ENCODE data around the gene CHFR. TPM values are rescaled to one million over a fixed set of nuclear protein-coding genes. Genes with fewer than 3 reads are reported as not detected.

The CHFR gene
- polyA plus RNA-seq, 1 donor from 2014 or later: 89.3 TPM

DNA sequence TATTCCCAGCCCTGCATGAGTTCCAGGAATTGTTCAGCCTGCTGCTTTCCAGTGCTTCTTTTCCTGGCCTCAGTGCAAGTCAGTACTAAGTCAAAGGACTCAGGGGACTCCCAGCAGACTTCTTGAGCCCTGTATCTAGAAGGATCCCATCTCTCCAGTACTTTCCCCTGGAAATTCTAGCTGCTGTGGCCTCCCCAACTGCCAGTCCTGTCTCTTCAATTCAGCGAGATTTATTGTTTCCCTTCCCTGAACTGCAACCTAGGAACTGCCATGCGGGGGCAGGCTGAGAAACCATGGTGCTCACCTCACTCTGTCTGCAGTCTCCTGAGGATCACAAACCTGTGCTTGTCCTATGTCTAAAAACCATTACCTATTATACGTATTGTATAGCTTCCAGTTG is 37.0 kb upstream of the CHFR start:
- Histone ChIP-seq H3F3A (ENCODE audit: insufficient read depth, low read length, poor library complexity, severe bottlenecking) (no peaks in the 10 kb centered on the region), H3K4me3 (ENCODE audit: low read length) (no peak overlapping the region), H4K20me1 (ENCODE audit: insufficient read depth) (no peaks in the 10 kb centered on the region)

DNA sequence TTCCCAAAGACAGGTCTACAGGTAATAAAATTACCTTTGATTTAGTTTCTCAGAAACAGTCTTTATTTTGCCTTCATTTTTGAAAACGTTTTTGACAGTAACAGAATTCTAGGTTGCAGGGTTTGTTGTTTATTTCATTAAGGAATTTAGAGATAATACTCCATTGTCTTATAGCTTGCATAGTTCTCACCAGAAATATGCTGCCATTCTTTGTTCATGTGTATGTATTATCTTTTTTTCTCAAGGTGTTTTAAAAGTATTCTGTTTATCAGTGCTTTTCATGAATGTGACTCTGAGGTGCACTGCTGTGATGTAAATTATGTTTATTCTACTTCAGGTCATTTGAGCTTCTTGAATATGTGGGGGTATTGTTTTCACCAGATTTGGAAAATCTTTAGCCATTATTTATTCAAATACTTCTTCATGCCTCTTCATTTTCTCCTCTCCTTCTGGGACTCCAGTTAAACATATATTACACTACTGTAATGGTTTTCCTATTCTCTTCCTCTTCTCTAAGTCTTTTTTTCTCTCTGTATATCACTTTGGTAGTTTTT is 36.0 kb upstream of the CHFR start:
- Histone ChIP-seq H2AFZ (ENCODE audit: low read depth, low read length) (no peak overlapping the region), H3K36me3 (ENCODE audit: insufficient read depth, low read length) (peaks cover 36% of the 10 kb centered on the region), H4K20me1 (ENCODE audit: insufficient read depth) (no peaks in the 10 kb centered on the region), H3K27ac (ENCODE audit: low read length) (no peak overlapping the region), H3F3A (ENCODE audit: insufficient read depth, low read length, poor library complexity, severe bottlenecking) (no peaks in the 10 kb centered on the region), H3K9ac (ENCODE audit: low read length) (no peak overlapping the region), H3K9me3 (ENCODE audit: low read length) (peaks cover 75% of the 10 kb centered on the region), H3K4me2 (ENCODE audit: low read length) (no peak overlapping the region), H3K4me3 (ENCODE audit: low read length) (no peak overlapping the region), H3K9me2 (ENCODE audit: insufficient read depth, low read length) (no peaks in the 10 kb centered on the region), H3K79me2 (replicated peaks; ENCODE audit: insufficient read depth, low read length) (no peaks in the 10 kb centered on the region), H3K27me3 (ENCODE audit: insufficient read depth, low read depth, low read length) (no peaks in the 10 kb centered on the region)
- TF ChIP-seq EP300 (conservative IDR thresholded peaks at IDR 0.05; ENCODE audit: poor library complexity, severe bottlenecking) (no peak), RAD21 (conservative IDR thresholded peaks at IDR 0.05) (no peak), TAF1 (IDR thresholded peaks at IDR 0.05; ENCODE audit: low read depth) (no peak), SMC3 (conservative IDR thresholded peaks at IDR 0.05; ENCODE audit: poor library complexity) (no peak), MXI1 (conservative IDR thresholded peaks at IDR 0.05; ENCODE audit: poor library complexity, severe bottlenecking) (no peak), EZH2 (IDR thresholded peaks at IDR 0.05; ENCODE audit: borderline replicate concordance, insufficient read depth, low read length, poor library complexity, severe bottlenecking) (no peak), POLR2AphosphoS5 (IDR thresholded peaks at IDR 0.05) (no peak)
- TF ChIP-seq, protein P1, sequence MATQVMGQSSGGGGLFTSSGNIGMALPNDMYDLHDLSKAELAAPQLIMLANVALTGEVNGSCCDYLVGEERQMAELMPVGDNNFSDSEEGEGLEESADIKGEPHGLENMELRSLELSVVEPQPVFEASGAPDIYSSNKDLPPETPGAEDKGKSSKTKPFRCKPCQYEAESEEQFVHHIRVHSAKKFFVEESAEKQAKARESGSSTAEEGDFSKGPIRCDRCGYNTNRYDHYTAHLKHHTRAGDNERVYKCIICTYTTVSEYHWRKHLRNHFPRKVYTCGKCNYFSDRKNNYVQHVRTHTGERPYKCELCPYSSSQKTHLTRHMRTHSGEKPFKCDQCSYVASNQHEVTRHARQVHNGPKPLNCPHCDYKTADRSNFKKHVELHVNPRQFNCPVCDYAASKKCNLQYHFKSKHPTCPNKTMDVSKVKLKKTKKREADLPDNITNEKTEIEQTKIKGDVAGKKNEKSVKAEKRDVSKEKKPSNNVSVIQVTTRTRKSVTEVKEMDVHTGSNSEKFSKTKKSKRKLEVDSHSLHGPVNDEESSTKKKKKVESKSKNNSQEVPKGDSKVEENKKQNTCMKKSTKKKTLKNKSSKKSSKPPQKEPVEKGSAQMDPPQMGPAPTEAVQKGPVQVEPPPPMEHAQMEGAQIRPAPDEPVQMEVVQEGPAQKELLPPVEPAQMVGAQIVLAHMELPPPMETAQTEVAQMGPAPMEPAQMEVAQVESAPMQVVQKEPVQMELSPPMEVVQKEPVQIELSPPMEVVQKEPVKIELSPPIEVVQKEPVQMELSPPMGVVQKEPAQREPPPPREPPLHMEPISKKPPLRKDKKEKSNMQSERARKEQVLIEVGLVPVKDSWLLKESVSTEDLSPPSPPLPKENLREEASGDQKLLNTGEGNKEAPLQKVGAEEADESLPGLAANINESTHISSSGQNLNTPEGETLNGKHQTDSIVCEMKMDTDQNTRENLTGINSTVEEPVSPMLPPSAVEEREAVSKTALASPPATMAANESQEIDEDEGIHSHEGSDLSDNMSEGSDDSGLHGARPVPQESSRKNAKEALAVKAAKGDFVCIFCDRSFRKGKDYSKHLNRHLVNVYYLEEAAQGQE (IDR thresholded peaks at IDR 0.05; ENCODE audit: borderline replicate concordance): no peak
- TF ChIP-seq, protein P2, sequence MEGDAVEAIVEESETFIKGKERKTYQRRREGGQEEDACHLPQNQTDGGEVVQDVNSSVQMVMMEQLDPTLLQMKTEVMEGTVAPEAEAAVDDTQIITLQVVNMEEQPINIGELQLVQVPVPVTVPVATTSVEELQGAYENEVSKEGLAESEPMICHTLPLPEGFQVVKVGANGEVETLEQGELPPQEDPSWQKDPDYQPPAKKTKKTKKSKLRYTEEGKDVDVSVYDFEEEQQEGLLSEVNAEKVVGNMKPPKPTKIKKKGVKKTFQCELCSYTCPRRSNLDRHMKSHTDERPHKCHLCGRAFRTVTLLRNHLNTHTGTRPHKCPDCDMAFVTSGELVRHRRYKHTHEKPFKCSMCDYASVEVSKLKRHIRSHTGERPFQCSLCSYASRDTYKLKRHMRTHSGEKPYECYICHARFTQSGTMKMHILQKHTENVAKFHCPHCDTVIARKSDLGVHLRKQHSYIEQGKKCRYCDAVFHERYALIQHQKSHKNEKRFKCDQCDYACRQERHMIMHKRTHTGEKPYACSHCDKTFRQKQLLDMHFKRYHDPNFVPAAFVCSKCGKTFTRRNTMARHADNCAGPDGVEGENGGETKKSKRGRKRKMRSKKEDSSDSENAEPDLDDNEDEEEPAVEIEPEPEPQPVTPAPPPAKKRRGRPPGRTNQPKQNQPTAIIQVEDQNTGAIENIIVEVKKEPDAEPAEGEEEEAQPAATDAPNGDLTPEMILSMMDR (IDR thresholded peaks at IDR 0.05; ENCODE audit: poor library complexity, severe bottlenecking): no peak

More for the DNA sequence above, 37.0 kb upstream of the CHFR start:
- Histone ChIP-seq H3K27me3 (ENCODE audit: insufficient read depth, low read depth, low read length) (no peaks in the 10 kb centered on the region), H3K79me2 (replicated peaks; ENCODE audit: insufficient read depth, low read length) (no peaks in the 10 kb centered on the region), H3K9ac (ENCODE audit: low read length) (no peak overlapping the region), H3K9me2 (ENCODE audit: insufficient read depth, low read length) (no peaks in the 10 kb centered on the region), H2AFZ (ENCODE audit: low read depth, low read length) (no peak overlapping the region), H3K36me3 (ENCODE audit: insufficient read depth, low read length) (peaks cover 39% of the 10 kb centered on the region), H3K27ac (ENCODE audit: low read length) (no peak overlapping the region), H3K9me3 (ENCODE audit: low read length) (peaks cover 78% of the 10 kb centered on the region), H3K4me2 (ENCODE audit: low read length) (no peak overlapping the region)
- TF ChIP-seq TAF1 (IDR thresholded peaks at IDR 0.05; ENCODE audit: low read depth) (no peak), MXI1 (conservative IDR thresholded peaks at IDR 0.05; ENCODE audit: poor library complexity, severe bottlenecking) (no peak), EZH2 (IDR thresholded peaks at IDR 0.05; ENCODE audit: borderline replicate concordance, insufficient read depth, low read length, poor library complexity, severe bottlenecking) (no peak), RAD21 (conservative IDR thresholded peaks at IDR 0.05) (no peak), POLR2AphosphoS5 (IDR thresholded peaks at IDR 0.05) (no peak), EP300 (conservative IDR thresholded peaks at IDR 0.05; ENCODE audit: poor library complexity, severe bottlenecking) (no peak), SMC3 (conservative IDR thresholded peaks at IDR 0.05; ENCODE audit: poor library complexity) (no peak)
- TF ChIP-seq, protein P2 (IDR thresholded peaks at IDR 0.05; ENCODE audit: poor library complexity, severe bottlenecking): no peak
- TF ChIP-seq, protein P1 (IDR thresholded peaks at IDR 0.05; ENCODE audit: borderline replicate concordance): no peak

Measured in neural cell (in vitro differentiated cells).